SK-N-SH (cell line): Measurements from ENCODE around the gene LHFPL5.

Source experiments
- CTCF ChIP-seq: fragments of 200-600 bp; sonication (generic); IDR thresholded peaks from 2 replicates; pipeline ENCODE4 v1.6.1; 2017; ENCODE audit warnings: antibody characterized with exemption, mild to moderate bottlenecking, moderate library complexity
- REST ChIP-seq: IDR thresholded peaks from 2 replicates; pipeline ENCODE4 v1.6.1; 2012; ENCODE audit warnings: mild to moderate bottlenecking, low read depth, low read length, moderate library complexity

- no peak for TF ChIP-seq REST
- no peak for TF ChIP-seq CTCF
These were observed 45.1 kb downstream of the LHFPL5 start for GRCh38 chr6:35850208-35850607.
